ENCODE data around the gene ZBTB46. TPM values are rescaled to one million over a fixed set of nuclear protein-coding genes. Genes with fewer than 3 reads are reported as not detected.

Gene ZBTB46
- total RNA-seq, 1 experiment from 2014 or later: 9.5 TPM

GRCh38 chr20:63754008-63754407 is 77.1 kb downstream of the ZBTB46 start:
- ChIA-PET POLR2A (no interaction called here), CTCF (interaction anchor here (0.5 to 1.5 kb wide), 2 partner anchors 13 to 15 kb away, joined by 5 to 6 read pairs; no protein-coding TSS in a partner anchor)
- Mint-ChIP-seq H3K4me3 (ENCODE audit: unreplicated experiment) (no peak overlapping the region), H3K9me3 (ENCODE audit: unreplicated experiment) (no peaks in the 10 kb centered on the region), H3K4me1 (ENCODE audit: low read depth, unreplicated experiment) (no peaks in the 10 kb centered on the region), H3K27me3 (ENCODE audit: insufficient read depth, unreplicated experiment) (no peaks in the 10 kb centered on the region), H3K27ac (ENCODE audit: unreplicated experiment) (no peak overlapping the region), H3K36me3 (ENCODE audit: insufficient read depth, unreplicated experiment) (no peaks in the 10 kb centered on the region)
- Histone ChIP-seq H3K4me1 (no peaks in the 10 kb centered on the region; the same call in 1 of the 2 replicates), H3K9me3 (peaks cover 2% of the 10 kb centered on the region; the same call in 1 of the 2 replicates), H3K4me3 (ENCODE audit: low read depth, low read length) (no peak overlapping the region), H3K36me3 (ENCODE audit: control insufficient read depth, insufficient read depth, low read length) (no peaks in the 10 kb centered on the region), H3K27me3 (replicated peaks; ENCODE audit: control insufficient read depth, insufficient read depth, low read length) (no peaks in the 10 kb centered on the region)
- no TSS peak for BruUV-seq (replicated peaks)
- peak in 1 of 2 experiments; percentile 57 for DNase-seq
- intact Hi-C loops (cut with micrococcal nuclease; ENCODE audit: unreplicated experiment): no loop called here
- TF ChIP-seq, protein P1, sequence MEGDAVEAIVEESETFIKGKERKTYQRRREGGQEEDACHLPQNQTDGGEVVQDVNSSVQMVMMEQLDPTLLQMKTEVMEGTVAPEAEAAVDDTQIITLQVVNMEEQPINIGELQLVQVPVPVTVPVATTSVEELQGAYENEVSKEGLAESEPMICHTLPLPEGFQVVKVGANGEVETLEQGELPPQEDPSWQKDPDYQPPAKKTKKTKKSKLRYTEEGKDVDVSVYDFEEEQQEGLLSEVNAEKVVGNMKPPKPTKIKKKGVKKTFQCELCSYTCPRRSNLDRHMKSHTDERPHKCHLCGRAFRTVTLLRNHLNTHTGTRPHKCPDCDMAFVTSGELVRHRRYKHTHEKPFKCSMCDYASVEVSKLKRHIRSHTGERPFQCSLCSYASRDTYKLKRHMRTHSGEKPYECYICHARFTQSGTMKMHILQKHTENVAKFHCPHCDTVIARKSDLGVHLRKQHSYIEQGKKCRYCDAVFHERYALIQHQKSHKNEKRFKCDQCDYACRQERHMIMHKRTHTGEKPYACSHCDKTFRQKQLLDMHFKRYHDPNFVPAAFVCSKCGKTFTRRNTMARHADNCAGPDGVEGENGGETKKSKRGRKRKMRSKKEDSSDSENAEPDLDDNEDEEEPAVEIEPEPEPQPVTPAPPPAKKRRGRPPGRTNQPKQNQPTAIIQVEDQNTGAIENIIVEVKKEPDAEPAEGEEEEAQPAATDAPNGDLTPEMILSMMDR (IDR thresholded peaks at IDR 0.05; ENCODE audit: insufficient read depth in 1 of 2, low read depth in 1 of 2, low read length in 1 of 2, severe bottlenecking in 1 of 2, unreplicated experiment in 1 of 2): no peak

DNA sequence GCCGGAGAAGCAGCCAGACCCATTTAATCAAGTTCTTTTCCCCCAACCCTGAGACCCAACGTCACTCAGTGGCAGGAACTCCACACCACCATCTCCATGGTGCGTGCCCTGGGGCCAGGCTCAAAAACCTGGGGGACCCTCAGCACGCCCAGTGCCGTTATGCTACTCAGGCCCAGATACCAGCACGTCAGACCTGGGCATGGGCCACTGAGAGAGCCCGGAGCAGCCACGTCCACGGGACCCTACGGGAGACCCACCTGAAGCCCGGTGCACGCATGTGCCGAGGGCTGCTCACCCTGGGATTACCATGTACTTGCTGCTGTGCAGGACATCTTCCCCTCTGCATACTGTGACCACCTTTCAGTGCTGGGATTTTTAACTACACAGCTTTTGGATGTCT is 77.7 kb downstream of the ZBTB46 start:
- intact Hi-C loops (cut with micrococcal nuclease; ENCODE audit: unreplicated experiment): no loop called here
- TF ChIP-seq, protein P1 (IDR thresholded peaks at IDR 0.05; ENCODE audit: insufficient read depth in 1 of 2, low read depth in 1 of 2, low read length in 1 of 2, severe bottlenecking in 1 of 2, unreplicated experiment in 1 of 2): no peak

DNA sequence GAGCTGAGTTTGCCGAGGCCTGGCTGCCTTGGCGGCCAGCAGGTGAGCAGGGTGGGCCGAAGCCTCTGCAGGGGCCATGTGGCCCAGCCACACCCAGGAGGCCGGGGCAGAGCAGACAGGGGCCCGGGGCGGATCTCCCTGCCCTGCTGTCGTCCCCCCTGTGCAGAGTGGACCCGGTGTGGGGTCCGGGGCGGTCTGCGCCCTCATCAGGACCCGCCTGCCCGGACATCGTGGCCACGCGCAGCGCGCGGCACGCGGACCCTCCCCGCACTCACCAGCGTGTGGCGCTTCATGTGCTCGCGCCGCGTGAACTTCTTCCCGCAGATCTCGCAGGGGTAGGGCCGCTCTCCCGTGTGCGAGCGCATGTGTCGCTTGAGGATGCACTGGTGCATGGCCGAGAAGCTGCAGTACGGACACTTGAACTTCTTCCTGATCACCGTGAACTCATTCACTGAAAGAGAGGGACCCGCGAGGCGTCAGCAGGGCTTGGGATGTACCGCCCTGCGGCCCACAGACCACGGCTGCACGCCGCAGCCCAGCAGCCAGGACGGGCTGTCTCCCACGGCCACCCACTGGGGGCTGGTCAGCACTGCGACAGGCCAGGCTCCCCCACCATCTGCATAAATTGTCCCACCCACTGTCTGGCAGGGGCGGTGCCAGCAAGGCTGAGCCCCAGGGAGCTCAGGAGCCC is 78.5 kb downstream of the ZBTB46 start:
- ChIA-PET POLR2A (interaction anchor here (1.0 kb wide), 1 partner anchor 11 kb away, joined by 4 read pairs; no protein-coding TSS in a partner anchor), CTCF (interaction anchor here (0.6 kb wide), 1 partner anchor 110 kb away, joined by 5 read pairs; no protein-coding TSS in a partner anchor)
- DNase-seq: peak in 1 of 2 experiments; percentile 46
- H3K27me3 Mint-ChIP-seq (ENCODE audit: insufficient read depth, unreplicated experiment): no peaks in the 10 kb centered on the region
- H3K36me3 Mint-ChIP-seq (ENCODE audit: insufficient read depth, unreplicated experiment): no peaks in the 10 kb centered on the region
- H3K4me3 Mint-ChIP-seq (ENCODE audit: unreplicated experiment): no peak overlapping the region
- no peaks in the 10 kb centered on the region for H3K4me1 Mint-ChIP-seq (ENCODE audit: low read depth, unreplicated experiment)
- H3K27ac Mint-ChIP-seq (ENCODE audit: unreplicated experiment): no peak overlapping the region
- no TSS peak for BruUV-seq (replicated peaks)
- Histone ChIP-seq H3K9me3 (no peaks in the 10 kb centered on the region), H3K36me3 (ENCODE audit: control insufficient read depth, insufficient read depth, low read length) (no peaks in the 10 kb centered on the region), H3K4me3 (ENCODE audit: low read depth, low read length) (no peak overlapping the region), H3K27me3 (replicated peaks; ENCODE audit: control insufficient read depth, insufficient read depth, low read length) (no peaks in the 10 kb centered on the region), H3K4me1 (no peaks in the 10 kb centered on the region; the same call in 1 of the 2 replicates)
- TF ChIP-seq, protein P1 (IDR thresholded peaks at IDR 0.05; ENCODE audit: insufficient read depth in 1 of 2, low read depth in 1 of 2, low read length in 1 of 2, severe bottlenecking in 1 of 2, unreplicated experiment in 1 of 2): no peak
- intact Hi-C loops (cut with micrococcal nuclease; ENCODE audit: unreplicated experiment): no loop called here
- no peaks in the 10 kb centered on the region for H3K9me3 Mint-ChIP-seq (ENCODE audit: unreplicated experiment)

More for the DNA sequence above, 77.7 kb downstream of the ZBTB46 start:
- H3K27me3 Mint-ChIP-seq (ENCODE audit: insufficient read depth, unreplicated experiment): no peaks in the 10 kb centered on the region
- H3K4me1 ChIP-seq: no peaks in the 10 kb centered on the region; the same call in 1 of the 2 replicates
- DNase-seq: no peak
- no peaks in the 10 kb centered on the region for H3K9me3 Mint-ChIP-seq (ENCODE audit: unreplicated experiment)
- ChIA-PET CTCF (interaction anchor here (0.5 to 1.5 kb wide), 2 partner anchors 13 to 14 kb away, joined by 5 to 6 read pairs; no protein-coding TSS in a partner anchor), POLR2A (no interaction called here)
- H3K4me3 ChIP-seq (ENCODE audit: low read depth, low read length): no peak overlapping the region
- no peaks in the 10 kb centered on the region for H3K36me3 Mint-ChIP-seq (ENCODE audit: insufficient read depth, unreplicated experiment)
- H3K9me3 ChIP-seq: no peaks in the 10 kb centered on the region
- H3K4me3 Mint-ChIP-seq (ENCODE audit: unreplicated experiment): no peak overlapping the region
- no peaks in the 10 kb centered on the region for H3K4me1 Mint-ChIP-seq (ENCODE audit: low read depth, unreplicated experiment)
- H3K36me3 ChIP-seq (ENCODE audit: control insufficient read depth, insufficient read depth, low read length): no peaks in the 10 kb centered on the region
- no TSS peak for BruUV-seq (replicated peaks)
- no peak overlapping the region for H3K27ac Mint-ChIP-seq (ENCODE audit: unreplicated experiment)
- no peaks in the 10 kb centered on the region for H3K27me3 ChIP-seq (replicated peaks; ENCODE audit: control insufficient read depth, insufficient read depth, low read length)

Measured in Caco-2 (cell line).